RKO (cell line): ENCODE data around the gene CAMKMT.

Source experiments
- DNase-seq: peaks from one replicate; pipeline ENCODE4 v3.0.0-alpha.2; 2016; ENCODE audit warnings: low spot score

Gene CAMKMT

GRCh38 chr2:44651974-44652373 lies 290.2 kb downstream of the CAMKMT start:
- DNase-seq, result no peak

- no peak for DNase-seq
Measured at GRCh38 chr2:44652701-44653100, 291.0 kb downstream of the CAMKMT start.

GRCh38 chr2:44655401-44655864 lies 293.7 kb downstream of the CAMKMT start:
- no peak for DNase-seq

GRCh38 chr2:44656460-44656859 lies 294.7 kb downstream of the CAMKMT start:
- DNase-seq, result no peak

GRCh38 chr2:44663471-44664073 lies 301.8 kb downstream of the CAMKMT start:
- no peak for DNase-seq

GRCh38 chr2:44668336-44668735 lies 306.6 kb downstream of the CAMKMT start:
- DNase-seq, result no peak

GRCh38 chr2:44671276-44671675 lies 309.5 kb downstream of the CAMKMT start:
- no peak for DNase-seq

GRCh38 chr2:44671916-44672315 lies 310.2 kb downstream of the CAMKMT start:
- DNase-seq, result no peak

GRCh38 chr2:44672431-44672830 lies 310.7 kb downstream of the CAMKMT start:
- no peak for DNase-seq

- DNase-seq, result no peak
Measured at GRCh38 chr2:44674473-44675284, 312.9 kb downstream of the CAMKMT start.

- DNase-seq, result no peak
Measured at GRCh38 chr2:44676379-44676778, 314.6 kb downstream of the CAMKMT start.

- DNase-seq, result no peak
Measured at GRCh38 chr2:44679584-44679983, 317.8 kb downstream of the CAMKMT start.

- DNase-seq, result no peak
Measured at GRCh38 chr2:44679990-44680389, 318.2 kb downstream of the CAMKMT start.

- no peak for DNase-seq
Measured at GRCh38 chr2:44680424-44680971, 318.8 kb downstream of the CAMKMT start.

- DNase-seq, result no peak
Measured at GRCh38 chr2:44680983-44681531, 319.3 kb downstream of the CAMKMT start.

- no peak for DNase-seq
Measured at GRCh38 chr2:44682459-44682858, 320.7 kb downstream of the CAMKMT start.

- no peak for DNase-seq
Measured at GRCh38 chr2:44684559-44684958, 322.8 kb downstream of the CAMKMT start.

GRCh38 chr2:44686561-44686960 lies 324.8 kb downstream of the CAMKMT start:
- DNase-seq, result peak; percentile 86

- DNase-seq, result no peak
Measured at GRCh38 chr2:44687686-44688455, 326.1 kb downstream of the CAMKMT start.

GRCh38 chr2:44688456-44689124 lies 326.8 kb downstream of the CAMKMT start:
- DNase-seq, result no peak

- DNase-seq, result no peak
Measured at GRCh38 chr2:44689516-44689915, 327.8 kb downstream of the CAMKMT start.
